ENCODE data around the gene GSPT1. TPM values are rescaled to one million over a fixed set of nuclear protein-coding genes. Genes with fewer than 3 reads are reported as not detected.

GSPT1 gene
- polyA plus RNA-seq, 1 of the 3 experiments (the other 2 are of a cell fraction), result 41.5 TPM

- Histone ChIP-seq H4K20me1 (ENCODE audit: insufficient read depth) (no peaks in the 10 kb centered on the region), H3K27me3 (ENCODE audit: insufficient read depth) (no peaks in the 10 kb centered on the region), H3K79me2 (ENCODE audit: insufficient read depth) (no peaks in the 10 kb centered on the region), H3K9me2 (no peaks in the 10 kb centered on the region), H3K9me3 (no peaks in the 10 kb centered on the region), H3K4me2 (peak overlapping the region; percentile 48), H3F3A (replicated peaks; ENCODE audit: insufficient read depth) (peaks cover 20% of the 10 kb centered on the region), H2AFZ (ENCODE audit: low read depth) (peak overlapping the region; percentile 43; the same call in 1 of the 2 replicates), H3K27ac (ENCODE audit: low read depth in 2 of 2, low read length in 1 of 2) (peak overlapping the region in 1 of 2 experiments; percentile 95; a peak in 2 of 4 replicates), H3K4me1 (ENCODE audit: control insufficient read depth in 1 of 2, insufficient read depth in 2 of 2, low read depth in 1 of 2, low read length in 1 of 2) (peaks cover 0 to 8% of the 10 kb centered on the region in 2 experiments; a peak in 2 of 4 replicates), H3K36me3 (replicated peaks in 1 of 2; ENCODE audit: control insufficient read depth in 1 of 2, insufficient read depth in 2 of 2, low read length in 1 of 2) (no peaks in the 10 kb centered on the region), H3K9ac (peak overlapping the region; percentile 45; the same call in 1 of the 2 replicates), H3K4me3 (ENCODE audit: low read depth in 2 of 2, low read length in 1 of 2) (no peak overlapping the region)
- TF ChIP-seq MEF2A (IDR thresholded peaks at IDR 0.05; ENCODE audit: borderline replicate concordance, low read depth) (no peak), SMC3 (IDR thresholded peaks at IDR 0.05; ENCODE audit: low read depth, low read length) (no peak), SIN3A (IDR thresholded peaks at IDR 0.05; ENCODE audit: borderline replicate concordance, low read depth, low read length) (no peak), USF1 (IDR thresholded peaks at IDR 0.05; ENCODE audit: borderline replicate concordance, low read depth) (no peak), NFIC (IDR thresholded peaks at IDR 0.05; ENCODE audit: borderline replicate concordance) (no peak), GABPA (IDR thresholded peaks at IDR 0.05; ENCODE audit: low read depth) (no peak), EZH2phosphoT487 (IDR thresholded peaks at IDR 0.05; ENCODE audit: borderline replicate concordance, low read depth) (no peak), GATA2 (CRISPR knock-in tag; IDR thresholded peaks at IDR 0.05) (no peak), TEAD4 (IDR thresholded peaks at IDR 0.05; ENCODE audit: borderline replicate concordance, insufficient read depth) (no peak), MAX (IDR thresholded peaks at IDR 0.05; ENCODE audit: low read depth) (no peak), ZBTB33 (IDR thresholded peaks at IDR 0.05; ENCODE audit: borderline replicate concordance, low read depth) (no peak), TCF12 (IDR thresholded peaks at IDR 0.05) (no peak), RAD21 (IDR thresholded peaks at IDR 0.05; ENCODE audit: low read length) (no peak), RCOR1 (IDR thresholded peaks at IDR 0.05; ENCODE audit: low read length) (no peak), JUND (IDR thresholded peaks at IDR 0.05) (no peak), NRF1 (IDR thresholded peaks at IDR 0.05; ENCODE audit: low read depth, low read length) (no peak), CTCF (IDR thresholded peaks at IDR 0.05) (no peak), FOXM1 (IDR thresholded peaks at IDR 0.05; ENCODE audit: low read depth) (no peak)
- DNase-seq, result no peak
- CTCF ChIA-PET, result interaction anchor here (1.0 to 1.1 kb wide), 2 partner anchors 15 to 111 kb away, joined by 3 to 4 read pairs; no protein-coding TSS in a partner anchor
- 100% methylated on average over 2 of the region's 2 CpGs for WGBS (ENCODE audit: low lambda C conversion rate)
- POLR2A ChIA-PET, result no interaction called here
Observed at GRCh38 chr16:11956558-11956957, 40.8 kb upstream of the GSPT1 start.
